Fibroblast of pulmonary artery (primary cell): Measurements from ENCODE around the gene FAM8A1.

Experiments
- DNase-seq: peaks from one replicate; pipeline ENCODE4 v3.0.0-alpha.2; 2010; ENCODE audit warnings: low read depth
- H3K4me3 ChIP-seq: replicated peaks from 2 replicates; pipeline ENCODE4 v1.5.1; 2011; ENCODE audit warnings: low read depth, mild to moderate bottlenecking, control low read depth, low read length, moderate library complexity
- TF ChIP-seq, protein P1 (sequence below): IDR thresholded peaks from 2 replicates; pipeline ENCODE4 v1.5.1; 2011; ENCODE audit warnings: mild to moderate bottlenecking, control low read depth, low read length, inconsistent platforms; ENCODE audit errors: missing control alignments

FAM8A1 gene

DNA sequence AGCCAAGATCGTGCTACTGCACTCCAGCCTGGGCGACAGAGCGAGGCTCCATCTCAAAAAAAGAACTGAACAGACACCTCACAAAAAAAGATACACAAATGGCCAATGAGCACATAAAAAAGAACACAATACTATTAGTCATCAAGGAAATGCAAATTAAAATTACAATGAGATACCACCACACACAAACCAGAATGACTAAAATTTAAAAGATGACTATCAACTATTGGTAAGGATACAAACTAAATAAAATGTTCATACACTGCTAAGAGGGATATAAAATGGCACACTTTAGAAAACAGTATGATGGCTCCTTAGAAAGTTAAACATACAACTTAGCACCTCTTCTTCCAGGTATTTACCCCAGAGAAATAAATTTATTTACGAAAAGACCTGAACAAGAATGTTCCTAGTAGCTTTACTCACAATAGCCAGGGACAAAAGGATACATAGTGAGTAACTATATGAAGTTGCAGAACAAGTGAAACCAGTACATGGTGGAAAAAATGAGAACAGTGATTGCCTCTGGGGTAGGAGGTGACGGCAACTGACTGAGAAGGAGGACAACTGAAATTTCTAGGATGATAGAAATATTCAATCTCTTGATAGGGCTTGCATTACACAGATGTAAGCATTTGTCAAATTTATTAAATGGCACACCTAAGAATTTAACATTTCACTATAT, 53.2 kb downstream of the FAM8A1 start:
- no peak for DNase-seq

DNA sequence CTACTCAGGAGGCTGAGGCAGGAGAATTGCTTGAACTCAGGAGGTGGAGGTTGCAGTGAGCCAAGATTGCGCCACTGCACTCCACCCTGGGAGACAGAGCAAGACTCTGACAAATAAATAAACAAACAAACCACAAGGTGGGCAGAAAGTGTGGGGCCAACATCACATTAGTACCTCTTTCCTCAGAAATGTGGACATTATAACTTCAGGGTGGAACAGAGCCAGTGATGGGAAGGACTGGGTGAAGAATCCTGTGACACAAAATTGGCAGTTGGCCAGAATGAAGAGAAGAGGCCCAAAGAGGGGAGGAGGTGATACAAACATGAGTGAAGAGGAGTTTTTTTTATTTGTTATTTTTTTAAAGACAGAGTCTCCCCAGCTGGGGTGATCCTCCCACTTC, 56.0 kb downstream of the FAM8A1 start:
- no peak overlapping the region for H3K4me3 ChIP-seq
- peak; percentile 42 for DNase-seq
- TF ChIP-seq, protein P1, sequence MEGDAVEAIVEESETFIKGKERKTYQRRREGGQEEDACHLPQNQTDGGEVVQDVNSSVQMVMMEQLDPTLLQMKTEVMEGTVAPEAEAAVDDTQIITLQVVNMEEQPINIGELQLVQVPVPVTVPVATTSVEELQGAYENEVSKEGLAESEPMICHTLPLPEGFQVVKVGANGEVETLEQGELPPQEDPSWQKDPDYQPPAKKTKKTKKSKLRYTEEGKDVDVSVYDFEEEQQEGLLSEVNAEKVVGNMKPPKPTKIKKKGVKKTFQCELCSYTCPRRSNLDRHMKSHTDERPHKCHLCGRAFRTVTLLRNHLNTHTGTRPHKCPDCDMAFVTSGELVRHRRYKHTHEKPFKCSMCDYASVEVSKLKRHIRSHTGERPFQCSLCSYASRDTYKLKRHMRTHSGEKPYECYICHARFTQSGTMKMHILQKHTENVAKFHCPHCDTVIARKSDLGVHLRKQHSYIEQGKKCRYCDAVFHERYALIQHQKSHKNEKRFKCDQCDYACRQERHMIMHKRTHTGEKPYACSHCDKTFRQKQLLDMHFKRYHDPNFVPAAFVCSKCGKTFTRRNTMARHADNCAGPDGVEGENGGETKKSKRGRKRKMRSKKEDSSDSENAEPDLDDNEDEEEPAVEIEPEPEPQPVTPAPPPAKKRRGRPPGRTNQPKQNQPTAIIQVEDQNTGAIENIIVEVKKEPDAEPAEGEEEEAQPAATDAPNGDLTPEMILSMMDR: no peak

More for the DNA sequence above, 53.2 kb downstream of the FAM8A1 start:
- H3K4me3 ChIP-seq: no peak overlapping the region
- TF ChIP-seq, protein P1: no peak

DNA sequence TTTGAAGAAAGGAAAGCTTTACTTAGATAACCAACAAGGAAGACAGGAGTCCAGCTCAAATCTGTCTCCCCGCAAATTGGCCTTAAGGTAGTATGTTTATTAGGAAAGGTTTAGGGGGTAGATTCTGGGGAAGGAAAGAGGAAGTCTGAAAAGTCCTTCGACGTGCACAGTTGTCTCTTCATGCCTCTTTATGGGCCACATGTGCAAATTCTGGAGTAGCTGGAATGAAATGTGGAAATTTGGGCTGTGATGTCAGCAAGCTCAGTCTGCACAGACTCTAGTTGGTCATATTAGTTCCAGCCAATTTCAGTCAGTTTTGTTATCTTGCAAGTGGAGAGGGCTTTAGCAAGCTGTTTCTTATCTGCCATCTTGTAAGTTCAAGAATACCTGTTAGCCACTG, 56.5 kb downstream of the FAM8A1 start:
- TF ChIP-seq, protein P1: no peak
- H3K4me3 ChIP-seq: no peak overlapping the region
- peak; percentile 19 for DNase-seq
